RWPE2 (cell line): ENCODE data around the gene B9D1.

Source experiments
- ATAC-seq: fragments of 200-7000 bp; cut with Tn5 transposase; 3 replicates; pipeline ENCODE4 v1.9.1; 2021; ENCODE audit warnings: low read depth
- DNase-seq: peaks from one replicate; pipeline ENCODE4 v3.0.0-alpha.2; 2020; ENCODE audit warnings: low spot score
- H3K27ac ChIP-seq: fragments of 450-650 bp; 2 replicates; pipeline ENCODE4 v1.5.1; 2017; ENCODE audit warnings: mild to moderate bottlenecking; ENCODE audit not compliant: poor library complexity, severe bottlenecking
- H3K27me3 ChIP-seq: fragments of 250-450 bp; sonication (Bioruptor Pico); 2 replicates; pipeline ENCODE4 v1.5.1; 2021; ENCODE audit warnings: mild to moderate bottlenecking, moderate library complexity; ENCODE audit not compliant: insufficient read depth, poor library complexity, severe bottlenecking
- H3K36me3 ChIP-seq: fragments of 250-450 bp; sonication (Bioruptor Pico); 2 replicates; pipeline ENCODE4 v1.5.1; 2020; ENCODE audit warnings: low read depth, mild to moderate bottlenecking, moderate library complexity
- H3K4me1 ChIP-seq: fragments of 250-450 bp; sonication (Bioruptor Pico); 2 replicates; pipeline ENCODE4 v1.5.1; 2021; ENCODE audit warnings: mild to moderate bottlenecking, moderate library complexity; ENCODE audit not compliant: insufficient read depth, poor library complexity, severe bottlenecking
- H3K4me3 ChIP-seq: fragments of 250-450 bp; sonication (Bioruptor Pico); 2 replicates; pipeline ENCODE4 v1.5.1; 2021; ENCODE audit warnings: mild to moderate bottlenecking, moderate library complexity; ENCODE audit not compliant: severe bottlenecking
- H3K9me3 ChIP-seq: fragments of 250-450 bp; sonication (Bioruptor Pico); 2 replicates; pipeline ENCODE4 v1.5.1; 2021; ENCODE audit warnings: mild to moderate bottlenecking, moderate library complexity; ENCODE audit not compliant: severe bottlenecking
- TF ChIP-seq, protein P1 (sequence below): fragments of 450-650 bp; IDR thresholded peaks from one replicate; pipeline ENCODE4 v1.5.1; 2017; ENCODE audit warnings: mild to moderate bottlenecking, moderate library complexity; ENCODE audit not compliant: poor library complexity, severe bottlenecking

Gene B9D1

DNA sequence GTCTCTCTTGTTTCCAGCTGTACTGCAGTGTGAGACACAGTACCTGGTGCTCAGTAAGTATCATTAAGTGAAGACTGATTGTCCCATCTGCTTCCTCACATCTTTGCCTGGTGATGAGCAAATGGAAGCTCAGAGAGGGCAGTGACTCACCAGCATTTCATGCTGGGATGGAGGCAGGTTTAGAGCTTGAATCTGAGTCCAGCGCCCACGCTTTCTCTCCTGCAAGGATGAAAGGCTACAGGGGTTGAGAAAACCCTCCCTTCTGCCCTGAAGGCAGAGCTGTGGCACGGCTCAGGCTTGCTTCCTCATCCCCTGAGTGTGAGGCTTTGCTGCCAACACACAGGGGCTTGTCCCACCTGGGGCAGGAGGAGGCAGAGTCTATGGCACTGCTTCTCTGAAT is 47.0 kb upstream of the B9D1 start:
- Histone ChIP-seq H3K36me3 (no peaks in the 10 kb centered on the region), H3K27ac (no peak overlapping the region)
- DNase-seq, result no peak

DNA sequence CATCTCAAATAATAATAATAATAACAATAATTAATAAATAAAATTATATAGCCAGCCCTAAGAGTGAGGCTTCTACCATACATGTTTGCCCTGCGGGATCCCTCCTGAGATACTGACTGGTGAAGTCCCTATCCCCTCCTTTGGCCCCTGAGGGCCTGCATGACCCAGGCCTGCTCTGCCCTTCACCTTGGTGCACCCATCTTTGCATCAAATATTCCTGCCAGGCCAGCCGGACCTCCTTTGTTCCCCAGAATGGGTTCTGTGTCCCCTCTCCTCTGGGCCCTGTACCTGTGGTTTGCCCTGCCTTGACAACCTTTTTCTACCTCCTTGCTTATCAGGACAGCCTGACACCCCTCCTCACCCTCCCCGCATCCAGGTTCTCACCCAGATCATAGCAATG is 46.5 kb upstream of the B9D1 start:
- Histone ChIP-seq H3K36me3 (no peaks in the 10 kb centered on the region), H3K4me3 (no peak overlapping the region), H3K27ac (no peak overlapping the region), H3K27me3 (no peaks in the 10 kb centered on the region), H3K9me3 (no peaks in the 10 kb centered on the region), H3K4me1 (peaks cover 7% of the 10 kb centered on the region)
- TF ChIP-seq, protein P1, sequence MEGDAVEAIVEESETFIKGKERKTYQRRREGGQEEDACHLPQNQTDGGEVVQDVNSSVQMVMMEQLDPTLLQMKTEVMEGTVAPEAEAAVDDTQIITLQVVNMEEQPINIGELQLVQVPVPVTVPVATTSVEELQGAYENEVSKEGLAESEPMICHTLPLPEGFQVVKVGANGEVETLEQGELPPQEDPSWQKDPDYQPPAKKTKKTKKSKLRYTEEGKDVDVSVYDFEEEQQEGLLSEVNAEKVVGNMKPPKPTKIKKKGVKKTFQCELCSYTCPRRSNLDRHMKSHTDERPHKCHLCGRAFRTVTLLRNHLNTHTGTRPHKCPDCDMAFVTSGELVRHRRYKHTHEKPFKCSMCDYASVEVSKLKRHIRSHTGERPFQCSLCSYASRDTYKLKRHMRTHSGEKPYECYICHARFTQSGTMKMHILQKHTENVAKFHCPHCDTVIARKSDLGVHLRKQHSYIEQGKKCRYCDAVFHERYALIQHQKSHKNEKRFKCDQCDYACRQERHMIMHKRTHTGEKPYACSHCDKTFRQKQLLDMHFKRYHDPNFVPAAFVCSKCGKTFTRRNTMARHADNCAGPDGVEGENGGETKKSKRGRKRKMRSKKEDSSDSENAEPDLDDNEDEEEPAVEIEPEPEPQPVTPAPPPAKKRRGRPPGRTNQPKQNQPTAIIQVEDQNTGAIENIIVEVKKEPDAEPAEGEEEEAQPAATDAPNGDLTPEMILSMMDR, result no peak
- no peak for DNase-seq
- ATAC-seq, result no peak; the same call in 2 of the 3 replicates

More for the DNA sequence above, 47.0 kb upstream of the B9D1 start:
- TF ChIP-seq, protein P1, result no peak
- Histone ChIP-seq H3K4me3 (no peak overlapping the region), H3K9me3 (no peaks in the 10 kb centered on the region), H3K27me3 (no peaks in the 10 kb centered on the region), H3K4me1 (peaks cover 7% of the 10 kb centered on the region)
- ATAC-seq, result peak; percentile 85

DNA sequence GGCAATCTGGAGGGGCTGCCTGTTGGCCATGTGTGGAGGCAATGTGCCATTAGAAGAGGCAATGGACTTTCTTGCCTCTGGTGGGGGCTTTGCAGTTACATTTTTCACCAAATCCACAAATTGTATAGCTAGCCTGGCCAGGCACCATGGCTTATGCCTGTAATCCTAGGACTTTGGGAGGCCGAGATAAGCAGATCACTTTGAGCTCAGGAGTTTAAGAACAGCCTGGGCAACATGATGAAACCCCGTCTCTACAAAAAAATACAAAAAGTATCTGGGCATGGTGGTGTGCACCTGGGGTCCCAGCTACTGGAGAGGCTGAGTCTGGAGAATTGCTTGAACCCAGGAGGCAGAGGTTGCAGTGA is 45.8 kb upstream of the B9D1 start:
- peaks cover 7% of the 10 kb centered on the region for H3K4me1 ChIP-seq
- no peak overlapping the region for H3K27ac ChIP-seq
- DNase-seq (no peak), ATAC-seq (no peak)
- no peaks in the 10 kb centered on the region for H3K27me3 ChIP-seq
- no peak overlapping the region for H3K4me3 ChIP-seq
- H3K36me3 ChIP-seq, result no peaks in the 10 kb centered on the region
- TF ChIP-seq, protein P1, result no peak
- no peaks in the 10 kb centered on the region for H3K9me3 ChIP-seq

DNA sequence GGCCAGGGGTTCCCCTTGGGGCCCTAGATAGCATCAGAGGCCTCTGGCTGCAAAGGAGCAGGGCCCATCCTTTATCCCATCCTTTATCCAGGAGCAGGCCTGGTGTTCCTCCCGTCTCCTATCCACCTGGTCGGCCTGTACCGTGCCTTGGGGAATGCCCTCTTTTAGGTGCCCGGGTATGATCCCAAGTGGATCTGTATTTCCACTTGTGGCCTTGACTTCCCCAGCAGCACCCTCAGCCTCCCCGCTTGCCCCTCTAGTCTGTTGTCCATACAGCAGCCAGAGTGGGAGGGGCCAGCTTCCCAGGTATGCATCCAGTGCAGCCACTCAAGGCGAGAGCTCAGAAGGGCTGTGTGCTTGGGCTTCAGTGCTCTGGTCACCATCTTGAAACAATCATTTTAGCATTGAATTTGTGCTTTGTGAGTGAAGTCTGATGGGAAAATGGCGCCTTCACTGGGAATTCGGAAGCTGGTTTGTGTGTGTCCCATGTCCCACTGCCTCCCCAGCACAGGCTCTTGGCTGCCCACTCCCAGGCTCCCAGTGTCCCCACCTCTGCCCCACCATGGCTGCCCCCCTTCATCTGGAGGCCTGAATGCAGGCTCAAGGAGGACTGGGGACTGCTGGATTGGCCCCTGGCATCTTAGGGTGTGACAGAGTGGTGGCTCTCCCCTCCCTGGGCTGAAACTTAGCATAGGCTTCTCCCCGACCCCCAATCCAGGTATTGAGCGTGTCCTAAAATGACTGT is 45.2 kb upstream of the B9D1 start:
- no peaks in the 10 kb centered on the region for H3K9me3 ChIP-seq
- peaks cover 7% of the 10 kb centered on the region for H3K4me1 ChIP-seq
- H3K27ac ChIP-seq, result no peak overlapping the region
- TF ChIP-seq, protein P1, result no peak
- ATAC-seq, result no peak
- H3K36me3 ChIP-seq, result no peaks in the 10 kb centered on the region
- DNase-seq, result no peak
- no peaks in the 10 kb centered on the region for H3K27me3 ChIP-seq
- no peak overlapping the region for H3K4me3 ChIP-seq

DNA sequence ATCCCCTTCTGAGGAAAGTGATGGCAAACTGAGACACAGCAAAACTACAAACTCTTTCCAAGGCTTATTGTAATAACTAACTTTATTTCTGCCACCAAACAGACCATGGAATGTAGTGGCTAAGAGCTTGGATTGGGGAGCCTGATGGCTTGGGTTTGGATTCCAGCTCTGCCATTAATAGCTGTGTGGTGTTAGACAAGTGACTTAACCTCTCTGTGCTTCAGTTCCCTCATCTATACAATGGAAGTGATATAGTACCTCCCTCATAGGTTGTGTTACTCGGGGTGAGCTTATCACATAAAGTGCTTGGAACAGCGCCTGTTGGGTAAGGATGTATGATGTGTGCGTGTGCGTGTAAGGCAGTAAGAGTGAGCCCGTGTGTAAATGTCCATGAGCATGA is 42.6 kb upstream of the B9D1 start:
- DNase-seq (no peak), ATAC-seq (no peak)
- TF ChIP-seq, protein P1, result no peak
- H3K27me3 ChIP-seq, result no peaks in the 10 kb centered on the region
- H3K4me3 ChIP-seq, result no peak overlapping the region
- H3K9me3 ChIP-seq, result no peaks in the 10 kb centered on the region
- no peak overlapping the region for H3K27ac ChIP-seq
- H3K4me1 ChIP-seq, result peaks cover 7% of the 10 kb centered on the region
- no peaks in the 10 kb centered on the region for H3K36me3 ChIP-seq
